GM12878 (cell line): ENCODE data around the gene CHST15. TPM values are rescaled to one million over a fixed set of nuclear protein-coding genes. Genes with fewer than 3 reads are reported as not detected.

Experiments
- ATAC-seq: fragments of 200-7000 bp; cut with Tn5 transposase; 3 replicates; pipeline ENCODE4 v1.9.1; 2020; ENCODE audit warnings: mild to moderate bottlenecking, moderate library complexity
- BruUV-seq: library from RNA; stranded (reverse); fragments of 400-500 nt; replicated peaks from 2 replicates; lab custom pipeline; 2021; lab: Mats Ljungman, UMichigan
- CTCF ChIA-PET: fragments of 300-600 bp; sonication (Branson Sonifier 250); formaldehyde crosslinking; extraction: SDS; loops from one replicate; lab custom pipeline; 2021; ENCODE audit warnings: inconsistent platforms; lab: Yijun Ruan, JAX
- POLR2A ChIA-PET: fragments of 350-600 bp; formaldehyde crosslinking; extraction: SDS; loops from one replicate; lab custom pipeline; 2021; ENCODE audit warnings: inconsistent platforms; lab: Charles Lee
- RAD21 ChIA-PET: fragments of 300-600 bp; sonication (Branson Sonifier 250); formaldehyde crosslinking; loops from one replicate; lab custom pipeline; 2023; ENCODE audit warnings: antibody characterized with exemption; ENCODE audit not compliant: unreplicated experiment; lab: Charles Lee
- SMC1A ChIA-PET: fragments of 300-600 bp; sonication (Branson Sonifier 250); formaldehyde crosslinking; loops from one replicate; lab custom pipeline; 2023; ENCODE audit not compliant: unreplicated experiment, uncharacterized antibody; lab: Charles Lee
- DNase-seq: peaks from one replicate; pipeline ENCODE4 v3.0.0-alpha.2; 2011; ENCODE audit warnings: low read depth, low spot score
- FAIRE-seq: peaks from 3 replicates; lab custom pipeline; 2011; peaks lifted over from hg19 to GRCh38; lab: Jason Lieb, UNC
- H2AFZ ChIP-seq: 2 replicates; pipeline ENCODE4 v1.6.0; 2011; ENCODE audit warnings: low read depth, low read length, control low read depth; ENCODE audit not compliant: control insufficient read depth
- H3K27ac ChIP-seq: 2 replicates; pipeline ENCODE4 v1.5.1; 2011; ENCODE audit warnings: control low read depth; ENCODE audit not compliant: control insufficient read depth, insufficient read depth
- H3K27me3 ChIP-seq, 2 experiments: replicated peaks in 1 of 2; 2 replicates each; pipeline versions ENCODE4 v1.6.0 to v1.6.1; 2011; ENCODE audit warnings: low read length in 1 of 2; ENCODE audit not compliant: control insufficient read depth in 2 of 2, insufficient read depth in 2 of 2
- H3K36me3 ChIP-seq, 2 experiments: 2 replicates each; pipeline ENCODE4 v1.5.1; 2011; ENCODE audit warnings: low read length in 1 of 2; ENCODE audit not compliant: control insufficient read depth in 2 of 2, insufficient read depth in 2 of 2
- H3K4me1 ChIP-seq: 2 replicates; pipeline ENCODE4 v1.6.1; 2011; ENCODE audit warnings: mild to moderate bottlenecking, low read length, moderate library complexity, mixed read lengths; ENCODE audit not compliant: control insufficient read depth, insufficient read depth
- H3K4me2 ChIP-seq: 2 replicates; pipeline ENCODE4 v1.6.0; 2011; ENCODE audit warnings: control low read depth; ENCODE audit not compliant: control insufficient read depth, insufficient read depth
- H3K4me3 ChIP-seq: fragments of 200-600 bp; sonication (generic); 2 replicates; pipeline ENCODE4 v1.5.1; 2016
- H3K79me2 ChIP-seq: 2 replicates; pipeline ENCODE4 v1.6.0; 2011; ENCODE audit warnings: low read length; ENCODE audit not compliant: control insufficient read depth, insufficient read depth
- H3K9ac ChIP-seq: 2 replicates; pipeline ENCODE4 v1.8.0; 2011; ENCODE audit warnings: low read length, control low read depth, mixed read lengths; ENCODE audit not compliant: control insufficient read depth, insufficient read depth
- H3K9me3 ChIP-seq: replicated peaks from 3 replicates; pipeline ENCODE4 v1.5.1; 2011; ENCODE audit warnings: mild to moderate bottlenecking, low read length; ENCODE audit not compliant: control insufficient read depth, insufficient read depth
- H4K20me1 ChIP-seq: 2 replicates; pipeline ENCODE4 v1.6.0; 2011; ENCODE audit not compliant: control insufficient read depth, insufficient read depth
- BHLHE40 ChIP-seq, 2 experiments: fragments of 450-650 bp in 1 of 2; IDR thresholded peaks; 2 replicates each; pipeline ENCODE4 v1.6.1; 2011 to 2017; ENCODE audit warnings: low read depth in 2 of 2, borderline replicate concordance in 1 of 2, improper control_type of control experiment in 1 of 2, low read length in 1 of 2, mild to moderate bottlenecking in 1 of 2
- CHD1 ChIP-seq: IDR thresholded peaks from 2 replicates; pipeline ENCODE4 v1.6.1; 2012; ENCODE audit warnings: low read depth, low read length, improper control_type of control experiment
- FOXK2 ChIP-seq: fragments of 450-650 bp; IDR thresholded peaks from 2 replicates; pipeline ENCODE4 v1.6.1; 2017; ENCODE audit warnings: mild to moderate bottlenecking, moderate library complexity
- IKZF2 ChIP-seq, 2 experiments: fragments of 450-650 bp; IDR thresholded peaks; 2 replicates each; pipeline ENCODE4 v1.6.1; 2017; ENCODE audit warnings: mild to moderate bottlenecking in 2 of 2, moderate library complexity in 2 of 2
- MAX ChIP-seq: IDR thresholded peaks from 2 replicates; pipeline ENCODE4 v1.6.1; 2012; ENCODE audit warnings: low read depth, low read length, improper control_type of control experiment
- PKNOX1 ChIP-seq: fragments of 450-650 bp; IDR thresholded peaks from 2 replicates; pipeline ENCODE4 v1.6.1; 2016; ENCODE audit warnings: mild to moderate bottlenecking
- SRF ChIP-seq, 2 experiments: IDR thresholded peaks; 2 replicates each; pipeline ENCODE4 v1.6.1; 2011; ENCODE audit warnings: low read depth in 2 of 2, low read length in 2 of 2, mild to moderate bottlenecking in 1 of 2, moderate library complexity in 1 of 2
- SUZ12 ChIP-seq: fragments of 200-600 bp; sonication (generic); IDR thresholded peaks from one replicate; pipeline ENCODE4 v1.6.1; 2018; ENCODE audit warnings: antibody characterized with exemption, mild to moderate bottlenecking; ENCODE audit not compliant: unreplicated experiment
- YY1 ChIP-seq: IDR thresholded peaks from 2 replicates; pipeline ENCODE4 v1.6.1; 2011; ENCODE audit warnings: low read depth, mild to moderate bottlenecking, low read length
- WGBS: methylation state at CpG from one replicate; pipeline ENCODE4 v1.1.6; 2016; ENCODE audit warnings: low lambda C conversion rate; ENCODE audit not compliant: insufficient replicate concordance, insufficient coverage; ENCODE audit errors: missing lambda C conversion rate; 5-methylcytosine and 5-hydroxymethylcytosine counted together
- in situ Hi-C: fragments of 300-500 bp; cut with MboI; formaldehyde crosslinking; loops from 9 replicates; pipeline ENCODE4 v1.14.3; 2018; ENCODE audit warnings: mixed read lengths
- intact Hi-C: fragments of 100-400 bp; cut with micrococcal nuclease; formaldehyde crosslinking; loops from one replicate; pipeline ENCODE4 v1.14.2; 2022; ENCODE audit not compliant: unreplicated experiment
- polyA plus RNA-seq, 11 experiments: library from polyadenylated mRNA; depleted of rRNA in 4 of 11; unstranded in 6 of 11; stranded (reverse) in 5 of 11; fragments of >200 nt; fragmentation: Nextera tagmentation in 4 of 11; fragmentation: Illumina TruSeq in 1 of 11; extraction: Ambion mirVana in 4 of 11; extraction: Trizol in 1 of 11; gene quantifications; 1 replicate in 1 of 11; 2 replicates in 10 of 11; pipeline versions ENCODE4 v1.2.1 to v1.2.3, GENCODE V29; 2011 to 2016; ENCODE audit warnings: inconsistent platforms in 2 of 11, missing spikeins in 2 of 11, low read depth in 1 of 11
- total RNA-seq, 4 experiments: library from RNA; depleted of rRNA in 3 of 4; stranded (reverse); fragments of >200 nt in 3 of 4; fragmentation: Illumina TruSeq in 1 of 4; extraction: Trizol in 1 of 4; gene quantifications; 2 replicates each; pipeline versions ENCODE4 v1.2.1 to v1.2.3, GENCODE V29; 2013 to 2021
- TF ChIP-seq, protein P1 (sequence below): IDR thresholded peaks from 2 replicates; pipeline ENCODE4 v1.6.1; 2011; ENCODE audit warnings: borderline replicate concordance, low read depth, mild to moderate bottlenecking, moderate library complexity, mixed read lengths, low read length; ENCODE audit not compliant: insufficient read depth; ENCODE audit errors: extremely low read length
- TF ChIP-seq, protein P2 (sequence below): fragments of 450-650 bp; formaldehyde crosslinking; IDR thresholded peaks from 2 replicates; pipeline ENCODE4 v1.4.0; 2020; ENCODE audit warnings: mild to moderate bottlenecking, moderate library complexity
- TF ChIP-seq, protein P3 (sequence below): fragments of 450-650 bp; IDR thresholded peaks from 2 replicates; pipeline ENCODE4 v1.6.1; 2018; ENCODE audit warnings: mild to moderate bottlenecking, low read depth, moderate library complexity; ENCODE audit not compliant: partially characterized antibody

CHST15 gene
- total and polyA plus RNA-seq, 10 of the 15 experiments (the other 5 are each of a cell fraction or from before 2014, with no cell fraction given) = 0.02 to 0.53 (median 0.05) TPM; not detected in 1

DNA sequence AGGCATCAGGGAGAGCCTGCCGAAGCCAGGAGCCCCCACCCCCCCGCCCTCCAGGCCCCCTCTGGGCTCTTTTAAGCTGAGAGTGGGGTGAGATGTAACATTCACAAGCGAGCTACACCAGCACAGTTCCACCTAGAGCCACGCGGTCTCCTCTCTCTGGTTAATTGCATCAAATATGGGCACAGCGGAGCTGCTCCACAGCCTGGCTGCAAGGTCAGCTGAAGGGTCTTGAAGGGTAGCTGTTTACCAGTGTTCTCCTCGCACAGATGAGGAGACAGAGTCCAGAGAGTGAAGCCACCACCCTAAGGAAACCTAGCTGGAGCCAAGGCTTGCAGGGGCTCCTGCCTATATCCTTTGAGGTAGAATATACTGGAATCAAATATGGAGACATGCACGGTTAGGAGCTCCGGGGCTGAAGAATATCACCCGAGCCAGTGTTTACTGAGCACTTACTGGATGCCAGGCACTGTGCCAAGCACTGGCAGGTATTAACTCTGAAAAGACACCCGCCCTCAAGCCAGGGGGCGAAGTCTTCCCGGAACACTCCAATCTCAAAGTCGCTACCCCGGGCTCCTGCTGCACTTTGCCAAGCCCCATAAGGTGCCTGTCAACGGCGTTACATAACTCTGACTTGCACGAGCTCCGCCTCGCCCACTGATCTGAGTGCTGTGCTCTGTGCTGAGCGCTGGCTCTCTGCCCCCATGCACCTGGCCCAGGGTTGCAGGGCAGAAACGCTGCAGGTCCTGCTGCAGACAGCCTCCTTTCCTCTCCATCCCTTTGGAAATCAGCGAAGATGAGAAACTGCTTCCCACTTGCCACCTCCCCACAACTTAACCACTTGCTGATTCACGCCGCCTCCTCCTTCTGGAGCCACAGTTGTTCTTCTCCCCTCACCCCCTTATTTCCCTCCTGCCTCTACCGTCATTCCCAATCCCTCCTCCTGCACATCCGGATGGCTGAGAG lies 5.4 kb downstream of the CHST15 start:
- H3K4me2 ChIP-seq = no peak overlapping the region
- H3K9ac ChIP-seq = no peak overlapping the region
- H3K79me2 ChIP-seq = no peaks in the 10 kb centered on the region
- WGBS = 64% methylated on average over 24 of the region's 27 CpGs
- no peak overlapping the region for H3K4me3 ChIP-seq
- ChIA-PET SMC1A (no interaction called here), POLR2A (no interaction called here), RAD21 (interaction anchor here (0.6 kb wide), 1 partner anchor 269 kb away, joined by 3 read pairs; no protein-coding TSS in a partner anchor), CTCF (no interaction called here)
- H3K4me1 ChIP-seq = no peaks in the 10 kb centered on the region; the same call in 1 of the 2 replicates
- H2AFZ ChIP-seq = no peak overlapping the region
- peaks cover 10 to 16% of the 10 kb centered on the region in 2 experiments; a peak in 3 of 4 replicates for H3K27me3 ChIP-seq
- no peaks in the 10 kb centered on the region; the same call in 1 of the 2 replicates for H4K20me1 ChIP-seq
- in situ Hi-C loops (no loop called here), intact Hi-C loops (no loop called here)
- DNase-seq (no peak), ATAC-seq (no peak), FAIRE-seq (no peak)
- no peaks in the 10 kb centered on the region for H3K36me3 ChIP-seq
- no peaks in the 10 kb centered on the region for H3K9me3 ChIP-seq
- no TSS peak for BruUV-seq
- H3K27ac ChIP-seq = no peak overlapping the region
- TF ChIP-seq MAX (no peak), IKZF2 (IDR thresholded peaks at IDR 0.05) (no peak), CHD1 (no peak), YY1 (no peak), PKNOX1 (no peak), SRF (IDR thresholded peaks at IDR 0.05; ENCODE audit: low read depth in 2 of 2, low read length in 2 of 2) (no peak), SUZ12 (no peak), BHLHE40 (IDR thresholded peaks at IDR 0.05; ENCODE audit: borderline replicate concordance in 1 of 2, low read depth in 2 of 2, low read length in 1 of 2) (no peak), FOXK2 (no peak)
- TF ChIP-seq, protein P1, sequence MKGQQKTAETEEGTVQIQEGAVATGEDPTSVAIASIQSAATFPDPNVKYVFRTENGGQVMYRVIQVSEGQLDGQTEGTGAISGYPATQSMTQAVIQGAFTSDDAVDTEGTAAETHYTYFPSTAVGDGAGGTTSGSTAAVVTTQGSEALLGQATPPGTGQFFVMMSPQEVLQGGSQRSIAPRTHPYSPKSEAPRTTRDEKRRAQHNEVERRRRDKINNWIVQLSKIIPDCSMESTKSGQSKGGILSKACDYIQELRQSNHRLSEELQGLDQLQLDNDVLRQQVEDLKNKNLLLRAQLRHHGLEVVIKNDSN = no peak
- TF ChIP-seq, protein P2, sequence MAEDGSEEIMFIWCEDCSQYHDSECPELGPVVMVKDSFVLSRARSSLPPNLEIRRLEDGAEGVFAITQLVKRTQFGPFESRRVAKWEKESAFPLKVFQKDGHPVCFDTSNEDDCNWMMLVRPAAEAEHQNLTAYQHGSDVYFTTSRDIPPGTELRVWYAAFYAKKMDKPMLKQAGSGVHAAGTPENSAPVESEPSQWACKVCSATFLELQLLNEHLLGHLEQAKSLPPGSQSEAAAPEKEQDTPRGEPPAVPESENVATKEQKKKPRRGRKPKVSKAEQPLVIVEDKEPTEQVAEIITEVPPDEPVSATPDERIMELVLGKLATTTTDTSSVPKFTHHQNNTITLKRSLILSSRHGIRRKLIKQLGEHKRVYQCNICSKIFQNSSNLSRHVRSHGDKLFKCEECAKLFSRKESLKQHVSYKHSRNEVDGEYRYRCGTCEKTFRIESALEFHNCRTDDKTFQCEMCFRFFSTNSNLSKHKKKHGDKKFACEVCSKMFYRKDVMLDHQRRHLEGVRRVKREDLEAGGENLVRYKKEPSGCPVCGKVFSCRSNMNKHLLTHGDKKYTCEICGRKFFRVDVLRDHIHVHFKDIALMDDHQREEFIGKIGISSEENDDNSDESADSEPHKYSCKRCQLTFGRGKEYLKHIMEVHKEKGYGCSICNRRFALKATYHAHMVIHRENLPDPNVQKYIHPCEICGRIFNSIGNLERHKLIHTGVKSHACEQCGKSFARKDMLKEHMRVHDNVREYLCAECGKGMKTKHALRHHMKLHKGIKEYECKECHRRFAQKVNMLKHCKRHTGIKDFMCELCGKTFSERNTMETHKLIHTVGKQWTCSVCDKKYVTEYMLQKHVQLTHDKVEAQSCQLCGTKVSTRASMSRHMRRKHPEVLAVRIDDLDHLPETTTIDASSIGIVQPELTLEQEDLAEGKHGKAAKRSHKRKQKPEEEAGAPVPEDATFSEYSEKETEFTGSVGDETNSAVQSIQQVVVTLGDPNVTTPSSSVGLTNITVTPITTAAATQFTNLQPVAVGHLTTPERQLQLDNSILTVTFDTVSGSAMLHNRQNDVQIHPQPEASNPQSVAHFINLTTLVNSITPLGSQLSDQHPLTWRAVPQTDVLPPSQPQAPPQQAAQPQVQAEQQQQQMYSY = no peak
- TF ChIP-seq, protein P3, sequence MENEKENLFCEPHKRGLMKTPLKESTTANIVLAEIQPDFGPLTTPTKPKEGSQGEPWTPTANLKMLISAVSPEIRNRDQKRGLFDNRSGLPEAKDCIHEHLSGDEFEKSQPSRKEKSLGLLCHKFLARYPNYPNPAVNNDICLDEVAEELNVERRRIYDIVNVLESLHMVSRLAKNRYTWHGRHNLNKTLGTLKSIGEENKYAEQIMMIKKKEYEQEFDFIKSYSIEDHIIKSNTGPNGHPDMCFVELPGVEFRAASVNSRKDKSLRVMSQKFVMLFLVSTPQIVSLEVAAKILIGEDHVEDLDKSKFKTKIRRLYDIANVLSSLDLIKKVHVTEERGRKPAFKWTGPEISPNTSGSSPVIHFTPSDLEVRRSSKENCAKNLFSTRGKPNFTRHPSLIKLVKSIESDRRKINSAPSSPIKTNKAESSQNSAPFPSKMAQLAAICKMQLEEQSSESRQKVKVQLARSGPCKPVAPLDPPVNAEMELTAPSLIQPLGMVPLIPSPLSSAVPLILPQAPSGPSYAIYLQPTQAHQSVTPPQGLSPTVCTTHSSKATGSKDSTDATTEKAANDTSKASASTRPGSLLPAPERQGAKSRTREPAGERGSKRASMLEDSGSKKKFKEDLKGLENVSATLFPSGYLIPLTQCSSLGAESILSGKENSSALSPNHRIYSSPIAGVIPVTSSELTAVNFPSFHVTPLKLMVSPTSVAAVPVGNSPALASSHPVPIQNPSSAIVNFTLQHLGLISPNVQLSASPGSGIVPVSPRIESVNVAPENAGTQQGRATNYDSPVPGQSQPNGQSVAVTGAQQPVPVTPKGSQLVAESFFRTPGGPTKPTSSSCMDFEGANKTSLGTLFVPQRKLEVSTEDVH = no peak
